IMR-90 (cell line): Measurements from ENCODE around the gene RUNX2. TPM values are rescaled to one million over a fixed set of nuclear protein-coding genes. Genes with fewer than 3 reads are reported as not detected.

Source experiments
- ATAC-seq: fragments of 200-7000 bp; cut with Tn5 transposase; 2 replicates; pipeline ENCODE4 v1.9.1; 2020; ENCODE audit warnings: low read depth, mild to moderate bottlenecking, moderate library complexity
- BruUV-seq: library from RNA; stranded (reverse); fragments of 400-500 nt; replicated peaks from 2 replicates; lab custom pipeline; 2021; lab: Mats Ljungman, UMichigan
- CTCF ChIA-PET: fragments of 300-600 bp; formaldehyde crosslinking; extraction: SDS; loops from one replicate; lab custom pipeline; 2021; ENCODE audit warnings: antibody characterized with exemption; lab: Yijun Ruan, JAX
- POLR2A ChIA-PET: fragments of 300-600 bp; sonication (Branson Sonifier 250); formaldehyde crosslinking; loops from one replicate; lab custom pipeline; 2022; ENCODE audit warnings: antibody characterized with exemption; ENCODE audit not compliant: unreplicated experiment; lab: Charles Lee
- DNase-seq: peaks from one replicate; pipeline ENCODE4 v3.0.0; 2013
- H2AFZ ChIP-seq: replicated peaks from 2 replicates; pipeline ENCODE3; 2013; ENCODE audit warnings: low read length, mild to moderate bottlenecking; ENCODE audit not compliant: poor library complexity
- H2AK5ac ChIP-seq: 2 replicates; pipeline ENCODE4 v1.6.1; 2013; ENCODE audit warnings: low read depth, low read length, inconsistent platforms
- H2AK9ac ChIP-seq: replicated peaks from 2 replicates; pipeline ENCODE3; 2013; ENCODE audit warnings: mild to moderate bottlenecking, low read depth, low read length, moderate library complexity; ENCODE audit not compliant: poor library complexity
- H2BK120ac ChIP-seq: 2 replicates; pipeline ENCODE4 v1.6.1; 2013; ENCODE audit warnings: low read depth, low read length, inconsistent platforms
- H2BK15ac ChIP-seq: 3 replicates; pipeline ENCODE4 v1.6.1; 2013; ENCODE audit warnings: low read depth, low read length, inconsistent platforms
- H2BK20ac ChIP-seq: 2 replicates; pipeline ENCODE4 v1.6.1; 2013; ENCODE audit warnings: low read depth, mild to moderate bottlenecking, inconsistent platforms, low read length, moderate library complexity
- H2BK5ac ChIP-seq: 2 replicates; pipeline ENCODE4 v1.6.1; 2013; ENCODE audit warnings: mild to moderate bottlenecking, low read depth, low read length, inconsistent platforms; ENCODE audit not compliant: poor library complexity, severe bottlenecking
- H3K14ac ChIP-seq: replicated peaks from 2 replicates; pipeline ENCODE4 v1.6.1; 2013; ENCODE audit warnings: low read depth, low read length, inconsistent platforms
- H3K18ac ChIP-seq: 2 replicates; pipeline ENCODE4 v1.6.1; 2013; ENCODE audit warnings: low read depth, low read length, control low read depth
- H3K23ac ChIP-seq: 2 replicates; pipeline ENCODE4 v1.6.1; 2013; ENCODE audit warnings: low read depth, low read length, inconsistent platforms
- H3K27ac ChIP-seq: 2 replicates; pipeline ENCODE4 v1.5.1; 2013; ENCODE audit warnings: mild to moderate bottlenecking, control low read depth, low read length; ENCODE audit not compliant: insufficient read depth
- H3K27me3 ChIP-seq: 2 replicates; pipeline ENCODE4 v1.6.1; 2013; ENCODE audit warnings: low read length; ENCODE audit not compliant: control insufficient read depth, insufficient read depth
- H3K36me3 ChIP-seq: 2 replicates; pipeline ENCODE4 v1.6.1; 2013; ENCODE audit warnings: low read length, mixed read lengths; ENCODE audit not compliant: control insufficient read depth, insufficient read depth
- H3K4ac ChIP-seq: 2 replicates; pipeline ENCODE4 v1.6.1; 2013; ENCODE audit warnings: low read depth, low read length, inconsistent platforms
- H3K4me1 ChIP-seq: 2 replicates; pipeline ENCODE4 v1.6.1; 2013; ENCODE audit warnings: low read length, mixed read lengths; ENCODE audit not compliant: control insufficient read depth, insufficient read depth
- H3K4me2 ChIP-seq: 2 replicates; pipeline ENCODE4 v1.6.1; 2013; ENCODE audit warnings: low read depth, mild to moderate bottlenecking, control low read depth, low read length, moderate library complexity
- H3K4me3 ChIP-seq: 2 replicates; pipeline ENCODE4 v1.5.1; 2013; ENCODE audit warnings: low read depth, mild to moderate bottlenecking, control low read depth, low read length, moderate library complexity; ENCODE audit not compliant: insufficient read depth
- H3K56ac ChIP-seq: 2 replicates; pipeline ENCODE4 v1.6.1; 2013; ENCODE audit warnings: low read length, inconsistent platforms; ENCODE audit not compliant: insufficient read depth; ENCODE audit errors: extremely low read depth
- H3K79me1 ChIP-seq, 2 experiments: 2 replicates each; pipeline ENCODE4 v1.6.1; 2013; ENCODE audit warnings: low read length in 2 of 2, inconsistent platforms in 1 of 2, low read depth in 1 of 2
- H3K9ac ChIP-seq: 2 replicates; pipeline ENCODE4 v1.6.1; 2013; ENCODE audit warnings: low read depth, low read length, control low read depth
- H3K9me1 ChIP-seq: 2 replicates; pipeline ENCODE4 v1.6.1; 2013; ENCODE audit warnings: low read length, inconsistent platforms; ENCODE audit not compliant: insufficient read depth
- H3K9me3 ChIP-seq: 2 replicates; pipeline ENCODE4 v1.6.1; 2013; ENCODE audit warnings: low read length; ENCODE audit not compliant: control insufficient read depth, insufficient read depth
- H4K20me1 ChIP-seq: 2 replicates; pipeline ENCODE4 v1.6.1; 2013; ENCODE audit warnings: low read length, inconsistent platforms; ENCODE audit not compliant: insufficient read depth
- H4K5ac ChIP-seq: 2 replicates; pipeline ENCODE4 v1.6.1; 2013; ENCODE audit warnings: mild to moderate bottlenecking, low read depth, low read length, control low read depth
- H4K8ac ChIP-seq, 2 experiments: 2 replicates each; pipeline ENCODE4 v1.6.1; 2013; ENCODE audit warnings: low read depth in 2 of 2, low read length in 2 of 2, control low read depth in 1 of 2, inconsistent platforms in 1 of 2
- H4K91ac ChIP-seq: 2 replicates; pipeline ENCODE4 v1.6.1; 2013; ENCODE audit warnings: low read depth, low read length, inconsistent platforms; ENCODE audit not compliant: insufficient read depth
- MXI1 ChIP-seq: IDR thresholded peaks from 2 replicates; pipeline ENCODE4 v1.6.1; 2012; ENCODE audit warnings: low read depth, mild to moderate bottlenecking, low read length, moderate library complexity, borderline replicate concordance
- SMC3 ChIP-seq: fragments of 150-350 bp; IDR thresholded peaks from 2 replicates; pipeline ENCODE4 v1.6.1; 2016; ENCODE audit warnings: low read depth, mild to moderate bottlenecking, antibody characterized with exemption, low read length, moderate library complexity
- WGBS, 2 experiments: methylation state at CpG; one replicate each; pipeline versions ENCODE4 v1.1.5 to v1.1.7; 2013; ENCODE audit warnings: missing lambda C conversion rate in 2 of 2; ENCODE audit not compliant: insufficient read length in 1 of 2; ENCODE audit errors: extremely low coverage in 2 of 2; 5-methylcytosine and 5-hydroxymethylcytosine counted together
- dilution Hi-C: fragments of 300-500 bp; cut with HindIII; formaldehyde crosslinking; loops from one replicate; pipeline ENCODE4 v1.14.3; 2018; ENCODE audit warnings: low sequenced_read_pairs; ENCODE audit not compliant: unreplicated experiment
- in situ Hi-C: fragments of 300-500 bp; cut with MboI; formaldehyde crosslinking; loops from 3 replicates; pipeline ENCODE4 v1.14.3; 2019; ENCODE audit warnings: low sequenced_read_pairs, inconsistent platforms, mixed read lengths
- intact Hi-C: fragments of 100-400 bp; cut with micrococcal nuclease; formaldehyde crosslinking; loops from 2 replicates; pipeline ENCODE4 v1.10.0; 2022
- polyA plus RNA-seq, 3 experiments: library from polyadenylated mRNA; depleted of rRNA; stranded (reverse); fragments of >200 nt; gene quantifications; 2 replicates each; pipeline ENCODE4 v1.2.3, GENCODE V29; 2012; ENCODE audit warnings: low replicate concordance in 1 of 3
- total RNA-seq: library from RNA; depleted of rRNA; stranded (reverse); fragments of >200 nt; gene quantifications from 2 replicates; pipeline ENCODE4 v1.2.3, GENCODE V29; 2012

The RUNX2 gene
- total and polyA plus RNA-seq, 2 of the 4 experiments (the other 2 are of a cell fraction), result 2.3 to 4.7 TPM

DNA sequence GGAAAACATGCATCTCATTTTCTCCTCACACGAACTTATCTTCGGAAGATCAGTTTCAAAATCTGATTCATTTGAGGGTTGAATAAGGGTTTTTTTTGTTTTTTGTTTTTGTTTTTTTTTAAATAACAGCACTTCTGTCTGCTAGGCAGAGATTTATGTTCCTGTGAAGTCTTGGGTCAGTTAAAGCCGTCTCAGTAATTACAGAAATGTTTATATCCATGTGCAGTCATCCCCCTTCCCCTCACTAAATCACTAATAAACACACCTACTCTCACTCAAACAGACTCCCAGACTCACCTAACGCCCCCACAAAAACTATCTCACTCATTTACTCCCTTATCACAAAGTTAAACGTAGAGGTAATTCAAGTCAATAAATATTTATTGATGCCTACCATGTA, 263.8 kb downstream of the RUNX2 start:
- intact Hi-C loops, result no loop called here
- POLR2A ChIA-PET, result no interaction called here
- H3K27ac ChIP-seq, result no peak overlapping the region

More for the DNA sequence above, 263.8 kb downstream of the RUNX2 start:
- Histone ChIP-seq H3K14ac (peak overlapping the region; percentile 37; the same call in 1 of the 2 replicates), H3K4me2 (no peak overlapping the region), H4K91ac (no peak overlapping the region), H2AK5ac (no peak overlapping the region), H4K20me1 (no peaks in the 10 kb centered on the region), H3K4ac (no peak overlapping the region), H3K4me3 (no peak overlapping the region), H3K79me1 (no peaks in the 10 kb centered on the region), H3K9me3 (no peaks in the 10 kb centered on the region), H2BK15ac (0 out of 3 replicates have a peak overlapping the region, but pooled peaks have one; percentile 18), H3K23ac (no peak overlapping the region), H3K9me1 (peaks cover 9% of the 10 kb centered on the region), H2BK120ac (peak overlapping the region; percentile 7; the same call in 1 of the 2 replicates), H3K9ac (no peak overlapping the region), H2AFZ (no peak overlapping the region), H2AK9ac (no peak overlapping the region), H3K27me3 (no peaks in the 10 kb centered on the region), H4K5ac (no peak overlapping the region), H2BK20ac (peak overlapping the region; percentile 29), H2BK5ac (no peak overlapping the region), H3K18ac (no peak overlapping the region), H3K56ac (no peak overlapping the region), H3K36me3 (no peaks in the 10 kb centered on the region), H4K8ac (no peak overlapping the region), H3K4me1 (peaks cover 13% of the 10 kb centered on the region)
- in situ Hi-C loops (no loop called here), dilution Hi-C loops (no loop called here)
- no TSS peak for BruUV-seq
- DNase-seq (no peak), ATAC-seq (no peak)
- CTCF ChIA-PET, result interaction anchor here (0.6 kb wide), 1 partner anchor 48 kb away, joined by 3 read pairs; no protein-coding TSS in a partner anchor
- WGBS, 2 experiments, result 100% methylated on average over 1 of the region's 5 CpGs; no CpG with 5 or more reads in 1 of the 2 experiments
- no peak for TF ChIP-seq SMC3
- TF ChIP-seq MXI1, result no peak
